Measurements from ENCODE around the gene CCKAR.

- no peak for TF ChIP-seq EZH2 (IDR thresholded peaks at IDR 0.05; ENCODE audit: borderline replicate concordance, low read length)
- TF ChIP-seq, protein P1, sequence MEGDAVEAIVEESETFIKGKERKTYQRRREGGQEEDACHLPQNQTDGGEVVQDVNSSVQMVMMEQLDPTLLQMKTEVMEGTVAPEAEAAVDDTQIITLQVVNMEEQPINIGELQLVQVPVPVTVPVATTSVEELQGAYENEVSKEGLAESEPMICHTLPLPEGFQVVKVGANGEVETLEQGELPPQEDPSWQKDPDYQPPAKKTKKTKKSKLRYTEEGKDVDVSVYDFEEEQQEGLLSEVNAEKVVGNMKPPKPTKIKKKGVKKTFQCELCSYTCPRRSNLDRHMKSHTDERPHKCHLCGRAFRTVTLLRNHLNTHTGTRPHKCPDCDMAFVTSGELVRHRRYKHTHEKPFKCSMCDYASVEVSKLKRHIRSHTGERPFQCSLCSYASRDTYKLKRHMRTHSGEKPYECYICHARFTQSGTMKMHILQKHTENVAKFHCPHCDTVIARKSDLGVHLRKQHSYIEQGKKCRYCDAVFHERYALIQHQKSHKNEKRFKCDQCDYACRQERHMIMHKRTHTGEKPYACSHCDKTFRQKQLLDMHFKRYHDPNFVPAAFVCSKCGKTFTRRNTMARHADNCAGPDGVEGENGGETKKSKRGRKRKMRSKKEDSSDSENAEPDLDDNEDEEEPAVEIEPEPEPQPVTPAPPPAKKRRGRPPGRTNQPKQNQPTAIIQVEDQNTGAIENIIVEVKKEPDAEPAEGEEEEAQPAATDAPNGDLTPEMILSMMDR (IDR thresholded peaks at IDR 0.05; ENCODE audit: low read length), result no peak
Observed at GRCh38 chr4:26431461-26432180, 58.7 kb downstream of the CCKAR start.

All from OCI-LY1 (cell line).